ENCODE data around the gene GPR132.
"Not testable (repeated sequence)": the region's sequence is repeated elsewhere in the genome, so short reads cannot be mapped to it uniquely, and the experiment has no call there.

The GPR132 gene

GRCh38 chr14:105074601-105075053 is 9.4 kb upstream of the GPR132 start:
- no peak for DNase-seq

GRCh38 chr14:105073720-105074600 is 8.7 kb upstream of the GPR132 start:
- DNase-seq, result no peak

- DNase-seq, result no peak
Observed at GRCh38 chr14:105072892-105073719, 7.9 kb upstream of the GPR132 start.

GRCh38 chr14:105072381-105072861 is 7.2 kb upstream of the GPR132 start:
- no peak for DNase-seq

- DNase-seq, result no peak
Observed at GRCh38 chr14:105071942-105072341, 6.7 kb upstream of the GPR132 start.

- DNase-seq, result no peak
Observed at GRCh38 chr14:105071326-105071725, 6.1 kb upstream of the GPR132 start.

GRCh38 chr14:105070760-105071137 is 5.5 kb upstream of the GPR132 start:
- DNase-seq, result no peak

- DNase-seq, result no peak
Observed at GRCh38 chr14:105069871-105070759, 4.9 kb upstream of the GPR132 start.

GRCh38 chr14:105069522-105069870 is 4.3 kb upstream of the GPR132 start:
- DNase-seq, result no peak

- no peak for DNase-seq
Observed at GRCh38 chr14:105068818-105069217, 3.6 kb upstream of the GPR132 start.

- no peak for DNase-seq
Observed at GRCh38 chr14:105067969-105068301, 2.7 kb upstream of the GPR132 start.

- no peak for DNase-seq
Observed at GRCh38 chr14:105067140-105067968, 2.1 kb upstream of the GPR132 start.

GRCh38 chr14:105066240-105067071 is 1.2 kb upstream of the GPR132 start:
- DNase-seq, result no peak

- DNase-seq, result no peak
Observed at GRCh38 chr14:105064721-105065143, 498 bp downstream of the GPR132 start.

- DNase-seq, result no peak
Observed at GRCh38 chr14:105064001-105064400, 1.2 kb downstream of the GPR132 start.

GRCh38 chr14:105063506-105063905 is 1.7 kb downstream of the GPR132 start:
- not testable (repeated sequence) for DNase-seq

- no peak for DNase-seq
Observed at GRCh38 chr14:105063056-105063455, 2.2 kb downstream of the GPR132 start.

- DNase-seq, result no peak
Observed at GRCh38 chr14:105062048-105062433, 3.2 kb downstream of the GPR132 start.

- no peak for DNase-seq
Observed at GRCh38 chr14:105061428-105062047, 3.7 kb downstream of the GPR132 start.

GRCh38 chr14:105060751-105061427 is 4.3 kb downstream of the GPR132 start:
- DNase-seq, result no peak

Measured in NCI-H1417 treated with DMSO at 0.1 percent for 48 hours (cell line).